CD14-positive monocyte (primary cell): Measurements from ENCODE around the gene IQGAP2. TPM values are rescaled to one million over a fixed set of nuclear protein-coding genes. Genes with fewer than 3 reads are reported as not detected.

Experiments
- DNase-seq, 3 donors: peaks; one replicate each; pipeline ENCODE4 v3.0.0-alpha.2; 2011 to 2022
- H2AFZ ChIP-seq: 2 replicates; pipeline ENCODE4 v1.6.0; 2012; ENCODE audit warnings: mild to moderate bottlenecking, low read depth, low read length, inconsistent platforms; ENCODE audit not compliant: insufficient read depth, poor library complexity, severe bottlenecking
- H3K27ac ChIP-seq, 2 donors: 1 replicate in 1 of 2; 2 replicates in 1 of 2; pipeline ENCODE4 v1.5.1; 2012 to 2013; ENCODE audit warnings: low read length in 2 of 2, control low read depth in 1 of 2, inconsistent platforms in 1 of 2, low read depth in 1 of 2, mild to moderate bottlenecking in 1 of 2
- H3K27me3 ChIP-seq, 2 donors: one replicate each; pipeline versions ENCODE4 v1.6.0 to v1.6.1; 2011 to 2013; ENCODE audit warnings: low read length in 2 of 2; ENCODE audit not compliant: control insufficient read depth in 2 of 2, insufficient read depth in 2 of 2
- H3K36me3 ChIP-seq, 2 donors: replicated peaks in 1 of 2; 1 replicate in 1 of 2; 2 replicates in 1 of 2; pipeline versions ENCODE4 v1.5.1 to v1.6.1; 2012 to 2013; ENCODE audit warnings: low read length in 2 of 2, control low read depth in 1 of 2, inconsistent platforms in 1 of 2, mild to moderate bottlenecking in 1 of 2; ENCODE audit not compliant: insufficient read depth in 2 of 2, control insufficient read depth in 1 of 2
- H3K4me1 ChIP-seq, 2 donors: 1 replicate in 1 of 2; 2 replicates in 1 of 2; pipeline versions ENCODE4 v1.5.1 to v1.6.1; 2012 to 2013; ENCODE audit warnings: low read length in 2 of 2, control low read depth in 1 of 2, inconsistent platforms in 1 of 2, mild to moderate bottlenecking in 1 of 2, moderate library complexity in 1 of 2; ENCODE audit not compliant: insufficient read depth in 2 of 2, control insufficient read depth in 1 of 2
- H3K4me2 ChIP-seq: replicated peaks from 2 replicates; pipeline ENCODE3; 2012; ENCODE audit warnings: low read length, moderate library complexity, mild to moderate bottlenecking; ENCODE audit not compliant: poor library complexity, severe bottlenecking; ENCODE audit errors: extremely low read depth
- H3K4me3 ChIP-seq, 3 experiments: fragments of 200-600 bp in 1 of 3; sonication (generic) in 1 of 3; replicated peaks in 1 of 3; 1 replicate in 2 of 3; 2 replicates in 1 of 3; pipeline ENCODE4 v1.5.1; 2011 to 2013; ENCODE audit warnings: low read length in 3 of 3, mild to moderate bottlenecking in 3 of 3, control low read depth in 2 of 3, low read depth in 2 of 3, inconsistent platforms in 1 of 3, moderate library complexity in 1 of 3
- H3K79me2 ChIP-seq: 2 replicates; pipeline ENCODE4 v1.6.0; 2012; ENCODE audit warnings: mild to moderate bottlenecking, control low read depth, inconsistent platforms, low read length, moderate library complexity; ENCODE audit not compliant: insufficient read depth
- H3K9ac ChIP-seq: 2 replicates; pipeline ENCODE4 v1.6.0; 2017; ENCODE audit warnings: low read length, mild to moderate bottlenecking; ENCODE audit not compliant: insufficient read depth, poor library complexity, severe bottlenecking
- H3K9me3 ChIP-seq, 2 donors: replicated peaks in 1 of 2; 1 replicate in 1 of 2; 2 replicates in 1 of 2; pipeline versions ENCODE4 v1.5.1 to v1.6.1; 2012 to 2013; ENCODE audit warnings: low read length in 2 of 2, control low read depth in 1 of 2; ENCODE audit not compliant: control insufficient read depth in 1 of 2, insufficient read depth in 1 of 2
- H4K20me1 ChIP-seq: 2 replicates; pipeline ENCODE4 v1.6.0; 2012; ENCODE audit warnings: mild to moderate bottlenecking, low read length, control low read depth, moderate library complexity; ENCODE audit not compliant: insufficient read depth
- H3K27ac Mint-ChIP-seq, 7 donors: one replicate each; pipeline ENCODE4 v1.8.0; 2020; ENCODE audit warnings: mild to moderate bottlenecking in 7 of 7, mixed read lengths in 7 of 7, moderate library complexity in 6 of 7, inconsistent platforms in 2 of 7
- H3K27me3 Mint-ChIP-seq, 3 donors: one replicate each; pipeline ENCODE4 v1.8.0; 2021 to 2022; ENCODE audit warnings: low read depth in 3 of 3, mild to moderate bottlenecking in 3 of 3, mixed read lengths in 3 of 3, moderate library complexity in 3 of 3, inconsistent platforms in 1 of 3
- H3K36me3 Mint-ChIP-seq, 2 donors: one replicate each; pipeline ENCODE4 v1.8.0; 2020; ENCODE audit warnings: mixed read lengths in 2 of 2, inconsistent platforms in 1 of 2, mild to moderate bottlenecking in 1 of 2
- H3K4me1 Mint-ChIP-seq: one replicate; pipeline ENCODE4 v1.8.0; 2020; ENCODE audit warnings: mild to moderate bottlenecking, mixed read lengths
- H3K4me3 Mint-ChIP-seq, 2 donors: one replicate each; pipeline ENCODE4 v1.8.0; 2020; ENCODE audit warnings: mild to moderate bottlenecking in 2 of 2, mixed read lengths in 2 of 2, moderate library complexity in 1 of 2
- H3K9me3 Mint-ChIP-seq, 7 donors: one replicate each; pipeline ENCODE4 v1.8.0; 2020 to 2022; ENCODE audit warnings: mixed read lengths in 7 of 7, mild to moderate bottlenecking in 6 of 7, moderate library complexity in 6 of 7, inconsistent platforms in 2 of 7
- CTCF ChIP-seq: fragments of 200-600 bp; IDR thresholded peaks from one replicate; pipeline ENCODE4 v1.8.0; 2022; ENCODE audit warnings: antibody characterized with exemption, mild to moderate bottlenecking
- WGBS: methylation state at CpG from one replicate; pipeline ENCODE4 v1.1.5; 2013; ENCODE audit warnings: missing lambda C conversion rate; ENCODE audit not compliant: insufficient coverage; 5-methylcytosine and 5-hydroxymethylcytosine counted together
- intact Hi-C, 2 donors: fragments of 100-400 bp; cut with micrococcal nuclease; formaldehyde crosslinking; loops; one replicate each; pipeline versions ENCODE4 v1.15.0 to v1.15.1; 2023
- polyA plus RNA-seq, 3 donors: library from polyadenylated mRNA; depleted of rRNA in 1 of 3; unstranded in 2 of 3; stranded (reverse) in 1 of 3; fragments of 300-500 nt in 2 of 3; fragments of >200 nt in 1 of 3; fragmentation: Illumina TruSeq in 2 of 3; gene quantifications; 1 replicate in 2 of 3; 2 replicates in 1 of 3; pipeline ENCODE4 v1.2.3, GENCODE V29; 2012 to 2021

The IQGAP2 gene
- polyA plus RNA-seq, 3 donors, result 21.4 to 50.9 (median 35.4) TPM

GRCh38 chr5:76439929-76440328, 36.8 kb downstream of the IQGAP2 start:
- H4K20me1 ChIP-seq, result peaks cover 95% of the 10 kb centered on the region
- Mint-ChIP-seq H3K27me3 (no peaks in the 10 kb centered on the region), H3K4me3 (no peak overlapping the region), H3K27ac (no peak overlapping the region), H3K9me3 (peaks cover 3 to 16% (median 8%) of the 10 kb centered on the region in 7 donors), H3K4me1 (peaks cover 6% of the 10 kb centered on the region), H3K36me3 (peaks cover 15 to 21% of the 10 kb centered on the region in 2 donors)
- no peak overlapping the region for H3K4me2 ChIP-seq
- no peak overlapping the region for H2AFZ ChIP-seq
- no peak for TF ChIP-seq CTCF
- no peaks in the 10 kb centered on the region for H3K4me1 ChIP-seq
- peaks cover 94% of the 10 kb centered on the region for H3K79me2 ChIP-seq
- no peak overlapping the region for H3K27ac ChIP-seq
- H3K27me3 ChIP-seq, result no peaks in the 10 kb centered on the region
- peaks cover 7 to 17% of the 10 kb centered on the region in 2 donors for H3K36me3 ChIP-seq
- no peak overlapping the region for H3K4me3 ChIP-seq
- H3K9ac ChIP-seq, result no peak overlapping the region
- H3K9me3 ChIP-seq, result peaks cover 0 to 6% of the 10 kb centered on the region in 2 donors
- DNase-seq, result no peak
- intact Hi-C loops, result no loop called here

- H3K27me3 Mint-ChIP-seq, result no peaks in the 10 kb centered on the region
- no peak overlapping the region for H3K4me3 ChIP-seq
- no peak for DNase-seq
- H3K4me1 ChIP-seq, result no peaks in the 10 kb centered on the region
- H3K27ac ChIP-seq, result no peak overlapping the region
- H3K9me3 ChIP-seq, result peaks cover 0 to 6% of the 10 kb centered on the region in 2 donors
- peaks cover 2 to 11% (median 5%) of the 10 kb centered on the region in 7 donors for H3K9me3 Mint-ChIP-seq
- peaks cover 22 to 30% of the 10 kb centered on the region in 2 donors for H3K36me3 Mint-ChIP-seq
- peaks cover 13 to 29% of the 10 kb centered on the region in 2 donors for H3K36me3 ChIP-seq
- H3K4me3 Mint-ChIP-seq, result no peak overlapping the region
- H3K27ac Mint-ChIP-seq, result no peak overlapping the region
- peaks cover 94% of the 10 kb centered on the region for H3K79me2 ChIP-seq
- H2AFZ ChIP-seq, result no peak overlapping the region
- no peak overlapping the region for H3K9ac ChIP-seq
- no peak for TF ChIP-seq CTCF
- H3K4me1 Mint-ChIP-seq, result peaks cover 7% of the 10 kb centered on the region
- intact Hi-C loops, result no loop called here
- no peak overlapping the region for H3K4me2 ChIP-seq
- 100% methylated on average over 3 of the region's 6 CpGs for WGBS
- H4K20me1 ChIP-seq, result peaks cover 95% of the 10 kb centered on the region
- H3K27me3 ChIP-seq, result no peaks in the 10 kb centered on the region
Measured at GRCh38 chr5:76441101-76441500, 38.0 kb downstream of the IQGAP2 start.
